Testis (tissue), 5 donors: ENCODE results near the gene SLC22A23. TPM values are rescaled to one million over a fixed set of nuclear protein-coding genes. Genes with fewer than 3 reads are reported as not detected.

ENCODE experiments used
- DNase-seq: peaks from one replicate; pipeline ENCODE4 v3.0.0-alpha.2; 2019
- H3K27ac ChIP-seq, 2 donors: fragments of 200-600 bp; sonication (generic); one replicate each; pipeline ENCODE4 v1.5.1; 2019
- H3K27me3 ChIP-seq: fragments of 200-600 bp; sonication (generic); one replicate; pipeline ENCODE4 v1.5.1; 2019
- H3K36me3 ChIP-seq: fragments of 200-600 bp; sonication (generic); one replicate; pipeline ENCODE4 v1.5.1; 2017; ENCODE audit warnings: low read depth; ENCODE audit errors: missing control alignments
- H3K4me1 ChIP-seq: fragments of 200-600 bp; sonication (generic); one replicate; pipeline ENCODE4 v1.5.1; 2019
- H3K4me3 ChIP-seq, 2 donors: fragments of 200-600 bp; sonication (generic); one replicate each; pipeline ENCODE4 v1.5.1; 2017 to 2019
- H3K9me3 ChIP-seq: fragments of 200-600 bp; sonication (generic); one replicate; pipeline ENCODE4 v1.5.1; 2017
- POLR2A ChIP-seq: fragments of 450-650 bp; IDR thresholded peaks from one replicate; pipeline ENCODE4 v1.6.1; 2017; ENCODE audit warnings: antibody characterized with exemption, mild to moderate bottlenecking, moderate library complexity
- WGBS, 2 donors: methylation state at CpG; one replicate each; pipeline ENCODE4 v1.1.5; 2018; 5-methylcytosine and 5-hydroxymethylcytosine counted together
- intact Hi-C: fragments of 100-400 bp; cut with DNase I; formaldehyde crosslinking; loops from one replicate; pipeline ENCODE4 v1.15.1; 2023; ENCODE audit warnings: low total_unique reads
- long read RNA-seq, 2 donors: transcript quantifications; one replicate each; lab custom pipeline, GENCODE V29; 2026
- polyA plus RNA-seq: library from polyadenylated mRNA; stranded (reverse); fragments of 350-450 nt; fragmentation: Illumina TruSeq; extraction: RNeasy Lipid Tissue Mini Kit (QIAGEN cat#74804); gene quantifications from one replicate; pipeline ENCODE4 v1.2.3, GENCODE V29; 2014; ENCODE audit warnings: low read depth, low replicate concordance; ENCODE audit not compliant: insufficient read depth
- total RNA-seq, 2 donors: library from RNA; depleted of rRNA; stranded (reverse); fragments of >200 nt; gene quantifications; one replicate each; pipeline ENCODE4 v1.2.3, GENCODE V29; 2016
- TF ChIP-seq, protein P1 (sequence below), 3 experiments: fragments of 450-650 bp in 2 of 3; fragments of 200-600 bp in 1 of 3; sonication (generic) in 1 of 3; IDR thresholded peaks; one replicate each; pipeline ENCODE4 v1.5.1; 2016 to 2019; ENCODE audit warnings: antibody characterized with exemption in 3 of 3, mild to moderate bottlenecking in 2 of 3, moderate library complexity in 1 of 3

The SLC22A23 gene, protein sequence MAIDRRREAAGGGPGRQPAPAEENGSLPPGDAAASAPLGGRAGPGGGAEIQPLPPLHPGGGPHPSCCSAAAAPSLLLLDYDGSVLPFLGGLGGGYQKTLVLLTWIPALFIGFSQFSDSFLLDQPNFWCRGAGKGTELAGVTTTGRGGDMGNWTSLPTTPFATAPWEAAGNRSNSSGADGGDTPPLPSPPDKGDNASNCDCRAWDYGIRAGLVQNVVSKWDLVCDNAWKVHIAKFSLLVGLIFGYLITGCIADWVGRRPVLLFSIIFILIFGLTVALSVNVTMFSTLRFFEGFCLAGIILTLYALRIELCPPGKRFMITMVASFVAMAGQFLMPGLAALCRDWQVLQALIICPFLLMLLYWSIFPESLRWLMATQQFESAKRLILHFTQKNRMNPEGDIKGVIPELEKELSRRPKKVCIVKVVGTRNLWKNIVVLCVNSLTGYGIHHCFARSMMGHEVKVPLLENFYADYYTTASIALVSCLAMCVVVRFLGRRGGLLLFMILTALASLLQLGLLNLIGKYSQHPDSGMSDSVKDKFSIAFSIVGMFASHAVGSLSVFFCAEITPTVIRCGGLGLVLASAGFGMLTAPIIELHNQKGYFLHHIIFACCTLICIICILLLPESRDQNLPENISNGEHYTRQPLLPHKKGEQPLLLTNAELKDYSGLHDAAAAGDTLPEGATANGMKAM
- total RNA-seq = 10 to 100 TPM in 1 of 2 donors, 1 to 10 TPM in 1; 9.0 to 14.9 TPM
- polyA plus RNA-seq = 20.9 TPM
- long read RNA-seq, donor 1 = 0 reads
- long read RNA-seq, donor 2 = 0 reads

DNA sequence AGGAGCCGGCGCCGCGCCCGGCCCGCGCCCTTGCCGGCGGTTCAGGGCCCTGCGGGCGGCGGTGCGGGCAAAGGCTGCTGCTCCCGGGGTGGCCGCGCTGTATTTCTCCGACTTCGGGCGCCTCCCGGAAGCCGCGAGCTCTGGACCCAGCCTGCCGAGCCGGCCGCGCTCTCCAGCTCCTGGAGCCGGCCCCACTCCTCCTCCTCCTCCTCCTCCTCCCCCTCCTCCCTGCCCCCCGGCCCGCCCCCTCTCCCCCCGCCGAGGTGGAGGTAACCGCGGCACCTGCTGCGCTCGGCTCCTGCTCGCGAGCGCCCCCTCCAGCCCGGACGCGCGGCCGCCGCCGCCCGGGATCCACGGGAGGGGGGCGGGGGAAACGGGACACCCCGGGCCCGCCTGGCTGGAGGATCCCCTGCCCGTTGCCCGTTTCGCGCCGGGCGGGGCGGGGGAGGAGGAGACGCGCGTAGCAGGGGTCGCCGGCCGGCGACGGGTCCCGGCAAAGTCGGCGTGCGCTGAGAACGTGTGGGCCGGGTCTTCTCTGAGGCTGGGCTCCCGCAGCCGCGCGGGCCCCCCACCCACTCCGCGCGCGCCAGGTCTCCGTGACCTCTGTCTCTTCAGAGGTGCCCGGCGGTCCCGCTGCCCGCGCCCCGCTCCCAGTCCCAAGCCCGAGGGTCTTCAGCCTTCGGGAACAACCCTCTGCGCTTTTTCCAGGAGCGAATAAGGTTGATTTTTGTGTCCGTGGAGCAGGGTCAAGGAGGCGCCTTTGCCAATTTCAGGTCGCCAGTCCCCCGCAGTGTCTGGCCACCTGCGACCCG lies at the start of gene SLC22A23:
Gene SLC22A23 (minus strand): TSS at position 153 of the 812 bp plus-strand sequence. CDS start 491 bp downstream, outside the sequence.
- Histone ChIP-seq H3K9me3 (no peaks in the 10 kb centered on the region), H3K4me3 (peak within 1 kb of the TSS; percentile 50 to 54), H3K4me1 (peaks cover 9% of the 10 kb centered on the region), H3K27me3 (no peaks in the 10 kb centered on the region), H3K36me3 (no peaks in the 10 kb centered on the region), H3K27ac (peak within 1 kb of the TSS in 1 of 2 donors; percentile 4)
- DNase-seq = peak; percentile 58
- WGBS, 2 donors = 1 to 3% methylated on average over 7 to 82 of the region's 97 CpGs
- intact Hi-C loops = loop anchor here (10.0 kb wide), 1 partner anchor 172 kb away; no protein-coding TSS in a partner anchor
- TF ChIP-seq, protein P1, sequence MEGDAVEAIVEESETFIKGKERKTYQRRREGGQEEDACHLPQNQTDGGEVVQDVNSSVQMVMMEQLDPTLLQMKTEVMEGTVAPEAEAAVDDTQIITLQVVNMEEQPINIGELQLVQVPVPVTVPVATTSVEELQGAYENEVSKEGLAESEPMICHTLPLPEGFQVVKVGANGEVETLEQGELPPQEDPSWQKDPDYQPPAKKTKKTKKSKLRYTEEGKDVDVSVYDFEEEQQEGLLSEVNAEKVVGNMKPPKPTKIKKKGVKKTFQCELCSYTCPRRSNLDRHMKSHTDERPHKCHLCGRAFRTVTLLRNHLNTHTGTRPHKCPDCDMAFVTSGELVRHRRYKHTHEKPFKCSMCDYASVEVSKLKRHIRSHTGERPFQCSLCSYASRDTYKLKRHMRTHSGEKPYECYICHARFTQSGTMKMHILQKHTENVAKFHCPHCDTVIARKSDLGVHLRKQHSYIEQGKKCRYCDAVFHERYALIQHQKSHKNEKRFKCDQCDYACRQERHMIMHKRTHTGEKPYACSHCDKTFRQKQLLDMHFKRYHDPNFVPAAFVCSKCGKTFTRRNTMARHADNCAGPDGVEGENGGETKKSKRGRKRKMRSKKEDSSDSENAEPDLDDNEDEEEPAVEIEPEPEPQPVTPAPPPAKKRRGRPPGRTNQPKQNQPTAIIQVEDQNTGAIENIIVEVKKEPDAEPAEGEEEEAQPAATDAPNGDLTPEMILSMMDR (IDR thresholded peaks at IDR 0.05) = peak; percentile 21 to 85 (median 58)
- no peak for TF ChIP-seq POLR2A

DNA sequence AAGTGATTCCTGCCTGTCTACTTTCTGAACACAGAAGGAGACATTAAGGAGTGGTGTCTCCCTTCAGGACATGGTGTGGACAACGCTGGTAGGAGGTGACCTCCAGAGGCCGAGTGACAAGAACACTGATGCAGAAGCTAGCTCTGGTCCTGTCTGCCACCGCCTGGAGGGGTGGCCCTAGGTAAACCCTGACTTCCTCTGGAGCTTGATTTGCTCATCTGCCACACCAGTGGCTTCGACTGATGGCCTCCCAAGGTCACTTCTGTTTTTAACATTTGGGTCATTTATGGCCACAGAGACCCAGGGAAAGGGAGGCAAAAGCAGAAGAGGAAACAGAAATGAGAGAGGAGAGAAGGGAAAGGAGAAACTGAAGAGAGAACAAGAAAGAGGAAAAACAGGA lies 49.4 kb upstream of the SLC22A23 start:
- DNase-seq = no peak
- H3K4me1 ChIP-seq = no peaks in the 10 kb centered on the region
- H3K27me3 ChIP-seq = no peaks in the 10 kb centered on the region
- H3K27ac ChIP-seq = no peak overlapping the region
- H3K9me3 ChIP-seq = no peaks in the 10 kb centered on the region
- H3K36me3 ChIP-seq = no peaks in the 10 kb centered on the region
- WGBS, 2 donors = 62 to 78% methylated on average over 4 of the region's 4 CpGs
- TF ChIP-seq POLR2A = no peak
- TF ChIP-seq, protein P1 (IDR thresholded peaks at IDR 0.05) = no peak
- H3K4me3 ChIP-seq = no peak overlapping the region
- intact Hi-C loops = no loop called here

DNA sequence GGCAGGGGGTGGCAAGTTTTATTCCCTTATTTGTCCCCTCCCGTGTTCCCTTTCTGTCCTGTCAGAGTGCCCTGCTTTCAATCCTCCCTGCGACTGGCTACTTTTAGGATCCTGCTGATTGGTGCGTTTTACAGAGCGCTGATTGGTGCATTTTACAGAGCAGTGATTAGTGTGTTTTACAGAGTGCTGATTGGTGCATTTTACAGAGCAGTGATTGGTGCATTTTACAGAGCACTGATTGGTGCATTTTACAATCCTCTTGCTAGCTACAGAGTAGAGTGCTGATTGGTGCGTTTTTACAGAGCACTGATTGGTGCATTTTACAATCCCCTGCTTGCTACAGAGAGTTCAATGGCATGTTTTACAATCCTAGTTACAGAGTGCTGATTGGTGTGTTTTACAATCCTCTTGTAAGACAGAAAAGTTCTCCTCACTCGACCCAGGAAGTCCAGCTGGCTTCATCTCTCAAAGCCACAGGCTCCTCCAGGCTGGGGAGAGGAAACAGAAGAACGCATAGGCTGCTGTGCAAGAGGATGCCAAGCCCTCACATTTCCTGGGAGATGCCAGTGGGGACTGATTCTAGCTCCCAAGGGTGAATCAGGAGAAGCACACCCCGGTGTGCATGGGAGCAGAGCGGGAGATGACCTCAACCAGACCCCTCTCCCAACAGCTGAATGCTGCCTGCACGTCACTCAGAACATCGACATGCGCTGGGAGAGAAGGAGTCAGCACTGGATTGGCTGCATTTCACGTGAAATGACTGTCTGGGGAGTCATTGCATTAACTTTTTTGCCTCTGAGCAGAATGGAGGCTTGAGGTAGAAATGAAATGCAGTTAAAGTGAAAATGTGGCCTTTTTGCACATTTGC lies 48.3 kb upstream of the SLC22A23 start:
- Histone ChIP-seq H3K27ac (no peak overlapping the region), H3K9me3 (no peaks in the 10 kb centered on the region), H3K27me3 (no peaks in the 10 kb centered on the region), H3K4me1 (no peaks in the 10 kb centered on the region), H3K4me3 (no peak overlapping the region), H3K36me3 (no peaks in the 10 kb centered on the region)
- intact Hi-C loops = no loop called here
- 68 to 72% methylated on average over 10 to 13 of the region's 13 CpGs for WGBS, 2 donors
- no peak for TF ChIP-seq POLR2A
- TF ChIP-seq, protein P1 (IDR thresholded peaks at IDR 0.05) = no peak
- peak; percentile 58 for DNase-seq

DNA sequence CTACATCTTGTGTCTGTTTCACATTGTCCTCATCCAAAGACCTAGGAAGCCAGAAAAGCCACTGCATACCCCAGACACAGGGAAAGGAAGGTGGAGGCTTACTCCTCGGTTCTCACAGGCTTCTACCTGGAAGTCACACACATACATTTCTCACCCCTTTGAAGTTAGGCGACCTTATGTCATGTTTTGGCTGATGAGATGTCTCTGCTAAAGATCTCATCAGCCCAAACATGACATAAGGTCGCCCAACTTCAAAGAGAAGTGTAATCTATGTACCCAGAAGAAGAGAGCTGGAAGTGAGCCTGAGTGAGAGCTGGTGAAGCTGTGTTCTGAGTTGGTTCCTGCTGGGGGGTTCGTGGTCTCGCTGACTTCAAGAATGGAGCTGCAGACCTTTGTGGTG lies 47.5 kb upstream of the SLC22A23 start:
- Histone ChIP-seq H3K27ac (no peak overlapping the region), H3K27me3 (no peaks in the 10 kb centered on the region), H3K4me3 (no peak overlapping the region), H3K4me1 (no peaks in the 10 kb centered on the region), H3K9me3 (no peaks in the 10 kb centered on the region), H3K36me3 (no peaks in the 10 kb centered on the region)
- WGBS, 2 donors = 63 to 73% methylated on average over 5 of the region's 5 CpGs
- no peak for DNase-seq
- TF ChIP-seq, protein P1 (IDR thresholded peaks at IDR 0.05) = no peak
- TF ChIP-seq POLR2A = no peak
- intact Hi-C loops = no loop called here
